CD14-positive monocyte (primary cell): ENCODE data around the gene CCNY. TPM values are rescaled to one million over a fixed set of nuclear protein-coding genes. Genes with fewer than 3 reads are reported as not detected.
A peak's percentile ranks its signal among the peaks of the same experiment; 100 is the strongest.

ENCODE experiments used
- DNase-seq, 3 donors: peaks; one replicate each; pipeline ENCODE4 v3.0.0-alpha.2; 2011 to 2022
- H2AFZ ChIP-seq: 2 replicates; pipeline ENCODE4 v1.6.0; 2012; ENCODE audit warnings: mild to moderate bottlenecking, low read depth, low read length, inconsistent platforms; ENCODE audit not compliant: insufficient read depth, poor library complexity, severe bottlenecking
- H3K27ac ChIP-seq, 2 donors: 1 replicate in 1 of 2; 2 replicates in 1 of 2; pipeline ENCODE4 v1.5.1; 2012 to 2013; ENCODE audit warnings: low read length in 2 of 2, control low read depth in 1 of 2, inconsistent platforms in 1 of 2, low read depth in 1 of 2, mild to moderate bottlenecking in 1 of 2
- H3K27me3 ChIP-seq, 2 donors: one replicate each; pipeline versions ENCODE4 v1.6.0 to v1.6.1; 2011 to 2013; ENCODE audit warnings: low read length in 2 of 2; ENCODE audit not compliant: control insufficient read depth in 2 of 2, insufficient read depth in 2 of 2
- H3K36me3 ChIP-seq, 2 donors: replicated peaks in 1 of 2; 1 replicate in 1 of 2; 2 replicates in 1 of 2; pipeline versions ENCODE4 v1.5.1 to v1.6.1; 2012 to 2013; ENCODE audit warnings: low read length in 2 of 2, control low read depth in 1 of 2, inconsistent platforms in 1 of 2, mild to moderate bottlenecking in 1 of 2; ENCODE audit not compliant: insufficient read depth in 2 of 2, control insufficient read depth in 1 of 2
- H3K4me1 ChIP-seq, 2 donors: 1 replicate in 1 of 2; 2 replicates in 1 of 2; pipeline versions ENCODE4 v1.5.1 to v1.6.1; 2012 to 2013; ENCODE audit warnings: low read length in 2 of 2, control low read depth in 1 of 2, inconsistent platforms in 1 of 2, mild to moderate bottlenecking in 1 of 2, moderate library complexity in 1 of 2; ENCODE audit not compliant: insufficient read depth in 2 of 2, control insufficient read depth in 1 of 2
- H3K4me2 ChIP-seq: replicated peaks from 2 replicates; pipeline ENCODE3; 2012; ENCODE audit warnings: low read length, moderate library complexity, mild to moderate bottlenecking; ENCODE audit not compliant: poor library complexity, severe bottlenecking; ENCODE audit errors: extremely low read depth
- H3K4me3 ChIP-seq, 3 experiments: fragments of 200-600 bp in 1 of 3; sonication (generic) in 1 of 3; replicated peaks in 1 of 3; 1 replicate in 2 of 3; 2 replicates in 1 of 3; pipeline ENCODE4 v1.5.1; 2011 to 2013; ENCODE audit warnings: low read length in 3 of 3, mild to moderate bottlenecking in 3 of 3, control low read depth in 2 of 3, low read depth in 2 of 3, inconsistent platforms in 1 of 3, moderate library complexity in 1 of 3
- H3K79me2 ChIP-seq: 2 replicates; pipeline ENCODE4 v1.6.0; 2012; ENCODE audit warnings: mild to moderate bottlenecking, control low read depth, inconsistent platforms, low read length, moderate library complexity; ENCODE audit not compliant: insufficient read depth
- H3K9ac ChIP-seq: 2 replicates; pipeline ENCODE4 v1.6.0; 2017; ENCODE audit warnings: low read length, mild to moderate bottlenecking; ENCODE audit not compliant: insufficient read depth, poor library complexity, severe bottlenecking
- H3K9me3 ChIP-seq, 2 donors: replicated peaks in 1 of 2; 1 replicate in 1 of 2; 2 replicates in 1 of 2; pipeline versions ENCODE4 v1.5.1 to v1.6.1; 2012 to 2013; ENCODE audit warnings: low read length in 2 of 2, control low read depth in 1 of 2; ENCODE audit not compliant: control insufficient read depth in 1 of 2, insufficient read depth in 1 of 2
- H4K20me1 ChIP-seq: 2 replicates; pipeline ENCODE4 v1.6.0; 2012; ENCODE audit warnings: mild to moderate bottlenecking, low read length, control low read depth, moderate library complexity; ENCODE audit not compliant: insufficient read depth
- H3K27ac Mint-ChIP-seq, 7 donors: one replicate each; pipeline ENCODE4 v1.8.0; 2020; ENCODE audit warnings: mild to moderate bottlenecking in 7 of 7, mixed read lengths in 7 of 7, moderate library complexity in 6 of 7, inconsistent platforms in 2 of 7
- H3K27me3 Mint-ChIP-seq, 3 donors: one replicate each; pipeline ENCODE4 v1.8.0; 2021 to 2022; ENCODE audit warnings: low read depth in 3 of 3, mild to moderate bottlenecking in 3 of 3, mixed read lengths in 3 of 3, moderate library complexity in 3 of 3, inconsistent platforms in 1 of 3
- H3K36me3 Mint-ChIP-seq, 2 donors: one replicate each; pipeline ENCODE4 v1.8.0; 2020; ENCODE audit warnings: mixed read lengths in 2 of 2, inconsistent platforms in 1 of 2, mild to moderate bottlenecking in 1 of 2
- H3K4me1 Mint-ChIP-seq: one replicate; pipeline ENCODE4 v1.8.0; 2020; ENCODE audit warnings: mild to moderate bottlenecking, mixed read lengths
- H3K4me3 Mint-ChIP-seq, 2 donors: one replicate each; pipeline ENCODE4 v1.8.0; 2020; ENCODE audit warnings: mild to moderate bottlenecking in 2 of 2, mixed read lengths in 2 of 2, moderate library complexity in 1 of 2
- H3K9me3 Mint-ChIP-seq, 7 donors: one replicate each; pipeline ENCODE4 v1.8.0; 2020 to 2022; ENCODE audit warnings: mixed read lengths in 7 of 7, mild to moderate bottlenecking in 6 of 7, moderate library complexity in 6 of 7, inconsistent platforms in 2 of 7
- WGBS: methylation state at CpG from one replicate; pipeline ENCODE4 v1.1.5; 2013; ENCODE audit warnings: missing lambda C conversion rate; ENCODE audit not compliant: insufficient coverage; 5-methylcytosine and 5-hydroxymethylcytosine counted together
- intact Hi-C, 2 donors: fragments of 100-400 bp; cut with micrococcal nuclease; formaldehyde crosslinking; loops; one replicate each; pipeline versions ENCODE4 v1.15.0 to v1.15.1; 2023
- polyA plus RNA-seq, 3 donors: library from polyadenylated mRNA; depleted of rRNA in 1 of 3; unstranded in 2 of 3; stranded (reverse) in 1 of 3; fragments of 300-500 nt in 2 of 3; fragments of >200 nt in 1 of 3; fragmentation: Illumina TruSeq in 2 of 3; gene quantifications; 1 replicate in 2 of 3; 2 replicates in 1 of 3; pipeline ENCODE4 v1.2.3, GENCODE V29; 2012 to 2021
- TF ChIP-seq, protein P1 (sequence below): fragments of 200-600 bp; IDR thresholded peaks from one replicate; pipeline ENCODE4 v1.8.0; 2022; ENCODE audit warnings: antibody characterized with exemption, mild to moderate bottlenecking

The CCNY gene
- polyA plus RNA-seq, 3 donors = 39.9 to 116 (median 64.8) TPM

DNA sequence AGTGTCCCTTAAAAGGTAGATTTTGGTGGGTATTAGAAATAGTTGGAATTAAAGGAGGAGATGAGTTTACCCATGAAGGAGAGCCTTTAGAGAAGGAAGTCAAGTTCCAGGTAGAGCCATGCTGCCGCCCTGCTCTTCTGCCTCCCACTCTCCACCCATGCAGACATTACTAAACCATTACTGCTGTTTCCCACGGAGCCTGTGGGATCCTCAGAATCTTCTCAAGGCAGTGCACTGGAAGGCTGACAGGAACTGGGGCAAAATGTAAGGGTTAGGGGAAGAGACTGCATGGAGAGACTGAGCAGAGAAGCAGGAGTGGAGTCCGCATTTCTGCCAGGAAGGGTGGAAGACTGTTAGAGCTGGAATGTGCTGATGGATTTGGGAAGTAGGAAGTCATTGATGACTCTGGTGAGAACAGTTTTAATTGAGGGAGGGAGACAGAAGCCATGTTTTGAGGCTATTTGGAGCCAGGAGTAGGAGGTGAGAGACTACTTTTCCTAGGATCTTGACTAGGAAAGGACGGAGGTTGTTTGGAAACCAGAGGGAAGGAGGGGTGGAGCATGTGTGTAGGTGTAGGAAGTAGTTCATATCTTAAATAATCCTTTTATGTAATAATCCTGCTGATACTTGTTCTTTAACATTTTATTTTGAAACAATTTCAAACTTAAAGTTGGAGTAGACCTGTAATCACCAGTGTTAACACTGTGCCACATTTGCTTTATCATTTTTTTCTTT, 109.0 kb downstream of the CCNY start:
- Histone ChIP-seq H3K36me3 (peaks cover 0 to 33% of the 10 kb centered on the region in 2 donors), H3K4me3 (no peak overlapping the region), H3K9me3 (peaks cover 33 to 37% of the 10 kb centered on the region in 2 donors), H3K79me2 (peaks cover 99% of the 10 kb centered on the region), H2AFZ (no peak overlapping the region), H3K9ac (no peak overlapping the region), H3K4me2 (no peak overlapping the region), H3K4me1 (peaks cover 49% of the 10 kb centered on the region in 2 donors), H4K20me1 (no peaks in the 10 kb centered on the region), H3K27me3 (no peaks in the 10 kb centered on the region), H3K27ac (no peak overlapping the region)
- TF ChIP-seq, protein P1, sequence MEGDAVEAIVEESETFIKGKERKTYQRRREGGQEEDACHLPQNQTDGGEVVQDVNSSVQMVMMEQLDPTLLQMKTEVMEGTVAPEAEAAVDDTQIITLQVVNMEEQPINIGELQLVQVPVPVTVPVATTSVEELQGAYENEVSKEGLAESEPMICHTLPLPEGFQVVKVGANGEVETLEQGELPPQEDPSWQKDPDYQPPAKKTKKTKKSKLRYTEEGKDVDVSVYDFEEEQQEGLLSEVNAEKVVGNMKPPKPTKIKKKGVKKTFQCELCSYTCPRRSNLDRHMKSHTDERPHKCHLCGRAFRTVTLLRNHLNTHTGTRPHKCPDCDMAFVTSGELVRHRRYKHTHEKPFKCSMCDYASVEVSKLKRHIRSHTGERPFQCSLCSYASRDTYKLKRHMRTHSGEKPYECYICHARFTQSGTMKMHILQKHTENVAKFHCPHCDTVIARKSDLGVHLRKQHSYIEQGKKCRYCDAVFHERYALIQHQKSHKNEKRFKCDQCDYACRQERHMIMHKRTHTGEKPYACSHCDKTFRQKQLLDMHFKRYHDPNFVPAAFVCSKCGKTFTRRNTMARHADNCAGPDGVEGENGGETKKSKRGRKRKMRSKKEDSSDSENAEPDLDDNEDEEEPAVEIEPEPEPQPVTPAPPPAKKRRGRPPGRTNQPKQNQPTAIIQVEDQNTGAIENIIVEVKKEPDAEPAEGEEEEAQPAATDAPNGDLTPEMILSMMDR = no peak
- Mint-ChIP-seq H3K36me3 (peaks cover 21 to 24% of the 10 kb centered on the region in 2 donors), H3K4me1 (peaks cover 65% of the 10 kb centered on the region), H3K4me3 (no peak overlapping the region), H3K27ac (no peak overlapping the region), H3K27me3 (peaks cover 0 to 1% (median 0%) of the 10 kb centered on the region in 3 donors), H3K9me3 (peaks cover 24 to 43% (median 37%) of the 10 kb centered on the region in 7 donors)
- WGBS = 92% methylated on average over 1 of the region's 4 CpGs
- no peak for DNase-seq
- intact Hi-C loops = no loop called here

GRCh38 chr10:35446439-35446838, 110.1 kb downstream of the CCNY start:
- Histone ChIP-seq H3K27ac (peak overlapping the region in 1 of 2 donors; percentile 39), H3K4me2 (no peak overlapping the region), H3K4me3 (no peak overlapping the region), H3K79me2 (peaks cover 93% of the 10 kb centered on the region), H3K4me1 (peaks cover 58 to 60% of the 10 kb centered on the region in 2 donors), H2AFZ (no peak overlapping the region), H3K27me3 (no peaks in the 10 kb centered on the region), H4K20me1 (no peaks in the 10 kb centered on the region), H3K9ac (no peak overlapping the region), H3K9me3 (peaks cover 28 to 37% of the 10 kb centered on the region in 2 donors), H3K36me3 (peaks cover 0 to 33% of the 10 kb centered on the region in 2 donors)
- H3K27ac Mint-ChIP-seq = peak overlapping the region in 5 of 7 donors; percentile 28 to 84 (median 42)
- peaks cover 24 to 36% (median 34%) of the 10 kb centered on the region in 7 donors for H3K9me3 Mint-ChIP-seq
- no peak for DNase-seq
- H3K27me3 Mint-ChIP-seq = peaks cover 0 to 1% (median 0%) of the 10 kb centered on the region in 3 donors
- no CpG with 5 or more reads among the region's 2 CpGs for WGBS
- peaks cover 66% of the 10 kb centered on the region for H3K4me1 Mint-ChIP-seq
- TF ChIP-seq, protein P1 = no peak
- no peak overlapping the region for H3K4me3 Mint-ChIP-seq
- intact Hi-C loops = no loop called here
- H3K36me3 Mint-ChIP-seq = peaks cover 17 to 24% of the 10 kb centered on the region in 2 donors
